ENCODE measurements around the gene FOXO1. TPM values are rescaled to one million over a fixed set of nuclear protein-coding genes. Genes with fewer than 3 reads are reported as not detected.

Gene FOXO1
- total RNA-seq, 1 experiment from 2014 or later = 10.5 TPM

DNA sequence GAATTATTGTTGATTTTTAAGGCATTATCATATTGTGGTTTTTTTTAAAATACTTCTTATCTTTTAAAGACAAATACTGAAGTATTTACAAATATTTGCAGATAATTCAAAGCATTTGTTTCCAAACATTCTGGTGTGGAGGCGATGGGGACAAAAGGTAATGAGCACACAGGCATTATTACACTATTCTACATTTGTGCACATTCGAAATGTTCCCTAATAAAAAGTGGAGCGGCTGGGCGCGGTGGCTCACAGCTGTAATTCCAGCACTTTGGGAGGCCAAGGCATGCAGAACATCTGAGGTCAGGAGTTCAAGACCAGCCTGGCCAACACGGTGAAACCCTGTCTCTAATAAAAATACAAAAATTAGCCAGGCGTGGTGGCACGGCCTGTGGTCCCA lies 133.4 kb downstream of the FOXO1 start:
- H3K27me3 ChIP-seq (ENCODE audit: insufficient read depth, low read depth) = no peaks in the 10 kb centered on the region
- H3K27ac ChIP-seq = no peak overlapping the region
- intact Hi-C loops (cut with micrococcal nuclease; ENCODE audit: unreplicated experiment) = no loop called here
- no peaks in the 10 kb centered on the region for H3K4me1 ChIP-seq (replicated peaks; ENCODE audit: insufficient read depth)
- no TSS peak for BruUV-seq (replicated peaks)
- no peak for DNase-seq
- no peaks in the 10 kb centered on the region for H3K9me3 ChIP-seq (ENCODE audit: insufficient read depth, low read depth)
- H3K4me2 ChIP-seq = no peak overlapping the region
- no peaks in the 10 kb centered on the region for H4K20me1 ChIP-seq (ENCODE audit: insufficient read depth)
- no peak overlapping the region for H2AFZ ChIP-seq
- TF ChIP-seq, protein P1, sequence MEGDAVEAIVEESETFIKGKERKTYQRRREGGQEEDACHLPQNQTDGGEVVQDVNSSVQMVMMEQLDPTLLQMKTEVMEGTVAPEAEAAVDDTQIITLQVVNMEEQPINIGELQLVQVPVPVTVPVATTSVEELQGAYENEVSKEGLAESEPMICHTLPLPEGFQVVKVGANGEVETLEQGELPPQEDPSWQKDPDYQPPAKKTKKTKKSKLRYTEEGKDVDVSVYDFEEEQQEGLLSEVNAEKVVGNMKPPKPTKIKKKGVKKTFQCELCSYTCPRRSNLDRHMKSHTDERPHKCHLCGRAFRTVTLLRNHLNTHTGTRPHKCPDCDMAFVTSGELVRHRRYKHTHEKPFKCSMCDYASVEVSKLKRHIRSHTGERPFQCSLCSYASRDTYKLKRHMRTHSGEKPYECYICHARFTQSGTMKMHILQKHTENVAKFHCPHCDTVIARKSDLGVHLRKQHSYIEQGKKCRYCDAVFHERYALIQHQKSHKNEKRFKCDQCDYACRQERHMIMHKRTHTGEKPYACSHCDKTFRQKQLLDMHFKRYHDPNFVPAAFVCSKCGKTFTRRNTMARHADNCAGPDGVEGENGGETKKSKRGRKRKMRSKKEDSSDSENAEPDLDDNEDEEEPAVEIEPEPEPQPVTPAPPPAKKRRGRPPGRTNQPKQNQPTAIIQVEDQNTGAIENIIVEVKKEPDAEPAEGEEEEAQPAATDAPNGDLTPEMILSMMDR (conservative IDR thresholded peaks at IDR 0.05) = no peak
- TF ChIP-seq EZH2 (IDR thresholded peaks at IDR 0.05; ENCODE audit: low read depth) = no peak
- ChIA-PET POLR2A (ENCODE audit: unreplicated experiment) (interaction anchor here (0.5 kb wide), 1 partner anchor 115 kb away, joined by 5 read pairs; no protein-coding TSS in a partner anchor), CTCF (no interaction called here)
- H3K9me2 ChIP-seq (ENCODE audit: insufficient read depth) = no peaks in the 10 kb centered on the region
- H3K36me3 ChIP-seq (ENCODE audit: low read depth) = no peaks in the 10 kb centered on the region
- no peak overlapping the region for H3K4me3 ChIP-seq
- no peaks in the 10 kb centered on the region for H3K79me2 ChIP-seq (ENCODE audit: low read depth)
- no peaks in the 10 kb centered on the region for H3F3A ChIP-seq (ENCODE audit: insufficient read depth, low read depth)

DNA sequence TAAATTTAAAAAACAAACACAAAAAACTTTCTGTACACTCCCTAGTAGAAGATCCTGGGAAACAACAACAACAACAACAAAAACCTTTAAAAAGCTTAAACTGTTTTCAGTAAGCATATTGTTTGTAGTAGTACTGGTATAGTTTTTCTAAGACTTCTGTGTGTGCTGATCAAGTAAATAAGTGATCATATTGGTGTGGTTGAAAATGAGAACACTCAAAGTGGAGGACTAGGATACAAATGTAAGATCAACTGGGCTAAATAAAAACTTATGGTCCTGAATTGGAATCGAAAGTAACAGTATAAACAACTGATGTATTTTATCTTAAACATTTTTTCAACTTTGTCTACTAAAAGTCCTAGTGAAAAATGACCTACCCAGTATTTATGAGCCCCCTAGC lies 135.5 kb downstream of the FOXO1 start:
- no peaks in the 10 kb centered on the region for H3K9me2 ChIP-seq (ENCODE audit: insufficient read depth)
- H2AFZ ChIP-seq = no peak overlapping the region
- H3K79me2 ChIP-seq (ENCODE audit: low read depth) = no peaks in the 10 kb centered on the region
- H3K9me3 ChIP-seq (ENCODE audit: insufficient read depth, low read depth) = no peaks in the 10 kb centered on the region
- no peaks in the 10 kb centered on the region for H3K4me1 ChIP-seq (replicated peaks; ENCODE audit: insufficient read depth)
- no peaks in the 10 kb centered on the region for H3K36me3 ChIP-seq (ENCODE audit: low read depth)
- no TSS peak for BruUV-seq (replicated peaks)
- ChIA-PET POLR2A (ENCODE audit: unreplicated experiment) (no interaction called here), CTCF (no interaction called here)
- DNase-seq = no peak
- no peak overlapping the region for H3K4me2 ChIP-seq
- H3K4me3 ChIP-seq = no peak overlapping the region
- H3K27ac ChIP-seq = no peak overlapping the region
- H3K27me3 ChIP-seq (ENCODE audit: insufficient read depth, low read depth) = no peaks in the 10 kb centered on the region
- no peaks in the 10 kb centered on the region for H3F3A ChIP-seq (ENCODE audit: insufficient read depth, low read depth)
- no peaks in the 10 kb centered on the region for H4K20me1 ChIP-seq (ENCODE audit: insufficient read depth)
- TF ChIP-seq EZH2 (IDR thresholded peaks at IDR 0.05; ENCODE audit: low read depth) = no peak
- TF ChIP-seq, protein P1 (conservative IDR thresholded peaks at IDR 0.05) = no peak
- intact Hi-C loops (cut with micrococcal nuclease; ENCODE audit: unreplicated experiment) = no loop called here

DNA sequence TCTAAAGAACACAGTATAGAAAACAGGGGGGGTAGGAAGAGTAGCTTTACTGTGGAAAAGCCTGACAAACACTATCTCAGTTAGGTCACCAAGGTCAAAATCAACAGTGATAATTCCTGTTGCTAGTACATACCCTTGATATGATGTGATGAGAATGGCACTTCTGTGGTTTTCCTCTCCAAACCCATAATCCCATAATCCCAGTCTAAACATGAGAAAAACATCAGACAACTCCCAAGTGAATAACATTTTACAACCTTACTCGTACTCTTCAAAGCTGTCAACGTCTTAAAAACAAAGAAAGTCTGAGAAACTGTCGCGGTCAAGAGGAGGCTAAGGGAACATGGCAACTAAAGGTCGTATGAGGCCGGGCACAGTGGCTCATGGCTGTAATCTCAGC lies 137.6 kb downstream of the FOXO1 start:
- ChIA-PET POLR2A (ENCODE audit: unreplicated experiment) (no interaction called here), CTCF (no interaction called here)
- Histone ChIP-seq H3K27me3 (ENCODE audit: insufficient read depth, low read depth) (no peaks in the 10 kb centered on the region), H3K27ac (no peak overlapping the region), H3K36me3 (ENCODE audit: low read depth) (no peaks in the 10 kb centered on the region), H3K9me2 (ENCODE audit: insufficient read depth) (no peaks in the 10 kb centered on the region), H3K4me2 (no peak overlapping the region), H3K79me2 (ENCODE audit: low read depth) (no peaks in the 10 kb centered on the region), H3K4me3 (no peak overlapping the region), H2AFZ (no peak overlapping the region), H3K9me3 (ENCODE audit: insufficient read depth, low read depth) (no peaks in the 10 kb centered on the region), H3K4me1 (replicated peaks; ENCODE audit: insufficient read depth) (no peaks in the 10 kb centered on the region), H4K20me1 (ENCODE audit: insufficient read depth) (no peaks in the 10 kb centered on the region), H3F3A (ENCODE audit: insufficient read depth, low read depth) (no peaks in the 10 kb centered on the region)
- intact Hi-C loops (cut with micrococcal nuclease; ENCODE audit: unreplicated experiment) = no loop called here
- no TSS peak for BruUV-seq (replicated peaks)
- DNase-seq = no peak
- TF ChIP-seq, protein P1 (conservative IDR thresholded peaks at IDR 0.05) = no peak
- no peak for TF ChIP-seq EZH2 (IDR thresholded peaks at IDR 0.05; ENCODE audit: low read depth)
